ENCODE results near the gene CERS2.
A peak's percentile ranks its signal among the peaks of the same experiment; 100 is the strongest.

Gene CERS2

DNA sequence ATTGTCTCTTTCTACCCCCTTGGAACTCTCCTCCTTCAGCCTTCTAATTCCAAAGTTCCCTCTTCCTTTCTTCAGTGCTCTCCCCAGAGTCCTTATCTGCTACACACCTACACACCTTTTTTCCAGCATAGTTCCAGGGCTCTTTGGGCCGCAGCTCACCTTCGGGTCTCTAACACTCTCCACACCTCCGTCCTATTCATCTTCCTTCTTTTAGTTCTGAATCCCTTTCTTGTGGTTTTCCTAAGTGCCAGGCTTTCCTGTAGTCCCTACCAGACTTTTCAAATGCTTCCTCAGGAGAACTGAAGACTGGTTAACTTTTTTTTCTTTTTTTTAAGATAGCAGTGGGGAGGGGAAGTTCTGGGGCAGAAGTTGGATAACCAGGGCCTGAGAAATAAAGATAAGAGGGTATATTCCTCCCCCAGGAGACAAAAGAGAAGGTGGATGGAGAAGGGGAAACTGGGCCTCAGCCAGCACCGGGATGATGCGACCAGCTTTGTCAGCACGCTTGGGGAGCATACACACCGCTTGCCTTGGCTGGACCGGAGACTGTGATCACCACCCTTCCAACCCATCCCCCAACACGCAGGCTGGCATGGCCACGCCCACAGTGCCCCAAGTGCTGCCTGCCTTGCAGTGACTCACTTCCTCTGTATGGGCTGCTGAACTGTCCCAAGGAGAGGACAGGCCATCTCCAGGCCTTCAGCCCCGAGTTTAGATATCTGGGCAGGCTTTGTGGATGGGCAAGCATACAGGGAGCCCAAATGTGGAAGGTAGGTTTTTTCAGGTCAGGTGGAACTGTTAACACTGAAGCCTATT, 2.5 kb upstream of the CERS2 start (continued):
- TF ChIP-seq ZSCAN23 (tag by site-specific recombination; IDR thresholded peaks at IDR 0.05): no peak
- TF ChIP-seq, protein P1, sequence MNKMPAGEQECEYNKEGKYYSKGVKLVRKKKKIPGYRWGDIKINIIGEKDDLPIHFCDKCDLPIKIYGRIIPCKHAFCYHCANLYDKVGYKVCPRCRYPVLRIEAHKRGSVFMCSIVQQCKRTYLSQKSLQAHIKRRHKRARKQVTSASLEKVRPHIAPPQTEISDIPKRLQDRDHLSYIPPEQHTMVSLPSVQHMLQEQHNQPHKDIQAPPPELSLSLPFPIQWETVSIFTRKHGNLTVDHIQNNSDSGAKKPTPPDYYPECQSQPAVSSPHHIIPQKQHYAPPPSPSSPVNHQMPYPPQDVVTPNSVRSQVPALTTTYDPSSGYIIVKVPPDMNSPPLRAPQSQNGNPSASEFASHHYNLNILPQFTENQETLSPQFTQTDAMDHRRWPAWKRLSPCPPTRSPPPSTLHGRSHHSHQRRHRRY (tag by site-specific recombination; IDR thresholded peaks at IDR 0.05): no peak
- TF ChIP-seq ZBTB8A (tag by site-specific recombination; IDR thresholded peaks at IDR 0.05): 0 out of 2 replicates have a peak, but pooled peaks have one; percentile 44
- TF ChIP-seq ZNF473 (tag by site-specific recombination; IDR thresholded peaks at IDR 0.05): no peak
- peak; percentile 80 for TF ChIP-seq GLIS2 (tag by site-specific recombination; IDR thresholded peaks at IDR 0.05)
- no peak for TF ChIP-seq ZNF266 (tag by site-specific recombination; IDR thresholded peaks at IDR 0.05; ENCODE audit: low read depth)
- TF ChIP-seq PRDM1 (tag by site-specific recombination; IDR thresholded peaks at IDR 0.05): no peak
- TF ChIP-seq, protein P2, sequence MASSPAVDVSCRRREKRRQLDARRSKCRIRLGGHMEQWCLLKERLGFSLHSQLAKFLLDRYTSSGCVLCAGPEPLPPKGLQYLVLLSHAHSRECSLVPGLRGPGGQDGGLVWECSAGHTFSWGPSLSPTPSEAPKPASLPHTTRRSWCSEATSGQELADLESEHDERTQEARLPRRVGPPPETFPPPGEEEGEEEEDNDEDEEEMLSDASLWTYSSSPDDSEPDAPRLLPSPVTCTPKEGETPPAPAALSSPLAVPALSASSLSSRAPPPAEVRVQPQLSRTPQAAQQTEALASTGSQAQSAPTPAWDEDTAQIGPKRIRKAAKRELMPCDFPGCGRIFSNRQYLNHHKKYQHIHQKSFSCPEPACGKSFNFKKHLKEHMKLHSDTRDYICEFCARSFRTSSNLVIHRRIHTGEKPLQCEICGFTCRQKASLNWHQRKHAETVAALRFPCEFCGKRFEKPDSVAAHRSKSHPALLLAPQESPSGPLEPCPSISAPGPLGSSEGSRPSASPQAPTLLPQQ (tag by site-specific recombination; IDR thresholded peaks at IDR 0.05): peak; percentile 44; the same call in 1 of the 2 replicates
- no peak for TF ChIP-seq ZNF571 (tag by site-specific recombination; IDR thresholded peaks at IDR 0.05)
- TF ChIP-seq KLF9 (tag by site-specific recombination; IDR thresholded peaks at IDR 0.05; ENCODE audit: low read depth): peak; percentile 88
- no peak for TF ChIP-seq ZNF555 (tag by site-specific recombination; conservative IDR thresholded peaks at IDR 0.05)
- no peak for TF ChIP-seq ZSCAN16 (tag by site-specific recombination; IDR thresholded peaks at IDR 0.05)
- TF ChIP-seq ZNF529 (tag by site-specific recombination; IDR thresholded peaks at IDR 0.05; ENCODE audit: insufficient replicate concordance): no peak
- no peak for TF ChIP-seq ZBTB21 (tag by site-specific recombination; IDR thresholded peaks at IDR 0.05)
- TF ChIP-seq, protein P3, sequence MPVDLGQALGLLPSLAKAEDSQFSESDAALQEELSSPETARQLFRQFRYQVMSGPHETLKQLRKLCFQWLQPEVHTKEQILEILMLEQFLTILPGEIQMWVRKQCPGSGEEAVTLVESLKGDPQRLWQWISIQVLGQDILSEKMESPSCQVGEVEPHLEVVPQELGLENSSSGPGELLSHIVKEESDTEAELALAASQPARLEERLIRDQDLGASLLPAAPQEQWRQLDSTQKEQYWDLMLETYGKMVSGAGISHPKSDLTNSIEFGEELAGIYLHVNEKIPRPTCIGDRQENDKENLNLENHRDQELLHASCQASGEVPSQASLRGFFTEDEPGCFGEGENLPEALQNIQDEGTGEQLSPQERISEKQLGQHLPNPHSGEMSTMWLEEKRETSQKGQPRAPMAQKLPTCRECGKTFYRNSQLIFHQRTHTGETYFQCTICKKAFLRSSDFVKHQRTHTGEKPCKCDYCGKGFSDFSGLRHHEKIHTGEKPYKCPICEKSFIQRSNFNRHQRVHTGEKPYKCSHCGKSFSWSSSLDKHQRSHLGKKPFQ (tag by site-specific recombination; IDR thresholded peaks at IDR 0.05): no peak
- TF ChIP-seq ZEB2 (tag by site-specific recombination; IDR thresholded peaks at IDR 0.05): peak; percentile 72
- TF ChIP-seq, protein P4, sequence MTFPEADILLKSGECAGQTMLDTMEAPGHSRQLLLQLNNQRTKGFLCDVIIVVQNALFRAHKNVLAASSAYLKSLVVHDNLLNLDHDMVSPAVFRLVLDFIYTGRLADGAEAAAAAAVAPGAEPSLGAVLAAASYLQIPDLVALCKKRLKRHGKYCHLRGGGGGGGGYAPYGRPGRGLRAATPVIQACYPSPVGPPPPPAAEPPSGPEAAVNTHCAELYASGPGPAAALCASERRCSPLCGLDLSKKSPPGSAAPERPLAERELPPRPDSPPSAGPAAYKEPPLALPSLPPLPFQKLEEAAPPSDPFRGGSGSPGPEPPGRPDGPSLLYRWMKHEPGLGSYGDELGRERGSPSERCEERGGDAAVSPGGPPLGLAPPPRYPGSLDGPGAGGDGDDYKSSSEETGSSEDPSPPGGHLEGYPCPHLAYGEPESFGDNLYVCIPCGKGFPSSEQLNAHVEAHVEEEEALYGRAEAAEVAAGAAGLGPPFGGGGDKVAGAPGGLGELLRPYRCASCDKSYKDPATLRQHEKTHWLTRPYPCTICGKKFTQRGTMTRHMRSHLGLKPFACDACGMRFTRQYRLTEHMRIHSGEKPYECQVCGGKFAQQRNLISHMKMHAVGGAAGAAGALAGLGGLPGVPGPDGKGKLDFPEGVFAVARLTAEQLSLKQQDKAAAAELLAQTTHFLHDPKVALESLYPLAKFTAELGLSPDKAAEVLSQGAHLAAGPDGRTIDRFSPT (tag by site-specific recombination; IDR thresholded peaks at IDR 0.05): no peak
- no peak for TF ChIP-seq BCL11B (tag by site-specific recombination; IDR thresholded peaks at IDR 0.05; ENCODE audit: low read depth)
- no peak for TF ChIP-seq ZNF549 (tag by site-specific recombination; IDR thresholded peaks at IDR 0.05)
- peak; percentile 55; the same call in 1 of the 2 replicates for TF ChIP-seq ZNF501 (tag by site-specific recombination; IDR thresholded peaks at IDR 0.05)
- TF ChIP-seq ZNF311 (tag by site-specific recombination; IDR thresholded peaks at IDR 0.05; ENCODE audit: borderline replicate concordance): no peak
- TF ChIP-seq ZNF664 (tag by site-specific recombination; IDR thresholded peaks at IDR 0.05): no peak
- TF ChIP-seq HOXC10 (CRISPR knock-in tag; IDR thresholded peaks at IDR 0.05): no peak
- TF ChIP-seq, protein P5, sequence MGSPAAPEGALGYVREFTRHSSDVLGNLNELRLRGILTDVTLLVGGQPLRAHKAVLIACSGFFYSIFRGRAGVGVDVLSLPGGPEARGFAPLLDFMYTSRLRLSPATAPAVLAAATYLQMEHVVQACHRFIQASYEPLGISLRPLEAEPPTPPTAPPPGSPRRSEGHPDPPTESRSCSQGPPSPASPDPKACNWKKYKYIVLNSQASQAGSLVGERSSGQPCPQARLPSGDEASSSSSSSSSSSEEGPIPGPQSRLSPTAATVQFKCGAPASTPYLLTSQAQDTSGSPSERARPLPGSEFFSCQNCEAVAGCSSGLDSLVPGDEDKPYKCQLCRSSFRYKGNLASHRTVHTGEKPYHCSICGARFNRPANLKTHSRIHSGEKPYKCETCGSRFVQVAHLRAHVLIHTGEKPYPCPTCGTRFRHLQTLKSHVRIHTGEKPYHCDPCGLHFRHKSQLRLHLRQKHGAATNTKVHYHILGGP (tag by site-specific recombination; IDR thresholded peaks at IDR 0.05): no peak
- TF ChIP-seq, protein P6, sequence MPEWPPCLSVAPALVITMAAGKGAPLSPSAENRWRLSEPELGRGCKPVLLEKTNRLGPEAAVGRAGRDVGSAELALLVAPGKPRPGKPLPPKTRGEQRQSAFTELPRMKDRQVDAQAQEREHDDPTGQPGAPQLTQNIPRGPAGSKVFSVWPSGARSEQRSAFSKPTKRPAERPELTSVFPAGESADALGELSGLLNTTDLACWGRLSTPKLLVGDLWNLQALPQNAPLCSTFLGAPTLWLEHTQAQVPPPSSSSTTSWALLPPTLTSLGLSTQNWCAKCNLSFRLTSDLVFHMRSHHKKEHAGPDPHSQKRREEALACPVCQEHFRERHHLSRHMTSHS (tag by site-specific recombination; IDR thresholded peaks at IDR 0.05): no peak
- no peak for TF ChIP-seq ZNF202 (tag by site-specific recombination; IDR thresholded peaks at IDR 0.05; ENCODE audit: borderline replicate concordance)

Measured in HEK293 (cell line).